ENCODE results near the gene PCDHA6. TPM values are rescaled to one million over a fixed set of nuclear protein-coding genes. Genes with fewer than 3 reads are reported as not detected.

PCDHA6 gene
- polyA plus RNA-seq, 1 of the 3 experiments (the other 2 are of a cell fraction), result 0.02 TPM

DNA sequence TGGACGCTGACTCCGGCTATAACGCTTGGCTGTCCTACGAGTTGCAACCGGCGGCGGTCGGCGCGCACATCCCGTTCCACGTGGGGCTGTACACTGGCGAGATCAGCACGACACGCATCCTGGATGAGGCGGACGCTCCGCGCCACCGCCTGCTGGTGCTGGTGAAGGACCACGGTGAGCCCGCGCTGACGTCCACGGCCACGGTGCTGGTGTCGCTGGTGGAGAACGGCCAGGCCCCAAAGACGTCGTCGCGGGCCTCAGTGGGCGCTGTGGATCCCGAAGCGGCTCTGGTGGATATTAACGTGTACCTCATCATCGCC, 49.5 kb downstream of the PCDHA6 start (continued):
- TF ChIP-seq, protein P1, sequence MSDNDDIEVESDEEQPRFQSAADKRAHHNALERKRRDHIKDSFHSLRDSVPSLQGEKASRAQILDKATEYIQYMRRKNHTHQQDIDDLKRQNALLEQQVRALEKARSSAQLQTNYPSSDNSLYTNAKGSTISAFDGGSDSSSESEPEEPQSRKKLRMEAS (IDR thresholded peaks at IDR 0.05; ENCODE audit: low read depth), result no peak
- TF ChIP-seq SMC3 (IDR thresholded peaks at IDR 0.05; ENCODE audit: low read depth, low read length), result no peak
- TF ChIP-seq, protein P2, sequence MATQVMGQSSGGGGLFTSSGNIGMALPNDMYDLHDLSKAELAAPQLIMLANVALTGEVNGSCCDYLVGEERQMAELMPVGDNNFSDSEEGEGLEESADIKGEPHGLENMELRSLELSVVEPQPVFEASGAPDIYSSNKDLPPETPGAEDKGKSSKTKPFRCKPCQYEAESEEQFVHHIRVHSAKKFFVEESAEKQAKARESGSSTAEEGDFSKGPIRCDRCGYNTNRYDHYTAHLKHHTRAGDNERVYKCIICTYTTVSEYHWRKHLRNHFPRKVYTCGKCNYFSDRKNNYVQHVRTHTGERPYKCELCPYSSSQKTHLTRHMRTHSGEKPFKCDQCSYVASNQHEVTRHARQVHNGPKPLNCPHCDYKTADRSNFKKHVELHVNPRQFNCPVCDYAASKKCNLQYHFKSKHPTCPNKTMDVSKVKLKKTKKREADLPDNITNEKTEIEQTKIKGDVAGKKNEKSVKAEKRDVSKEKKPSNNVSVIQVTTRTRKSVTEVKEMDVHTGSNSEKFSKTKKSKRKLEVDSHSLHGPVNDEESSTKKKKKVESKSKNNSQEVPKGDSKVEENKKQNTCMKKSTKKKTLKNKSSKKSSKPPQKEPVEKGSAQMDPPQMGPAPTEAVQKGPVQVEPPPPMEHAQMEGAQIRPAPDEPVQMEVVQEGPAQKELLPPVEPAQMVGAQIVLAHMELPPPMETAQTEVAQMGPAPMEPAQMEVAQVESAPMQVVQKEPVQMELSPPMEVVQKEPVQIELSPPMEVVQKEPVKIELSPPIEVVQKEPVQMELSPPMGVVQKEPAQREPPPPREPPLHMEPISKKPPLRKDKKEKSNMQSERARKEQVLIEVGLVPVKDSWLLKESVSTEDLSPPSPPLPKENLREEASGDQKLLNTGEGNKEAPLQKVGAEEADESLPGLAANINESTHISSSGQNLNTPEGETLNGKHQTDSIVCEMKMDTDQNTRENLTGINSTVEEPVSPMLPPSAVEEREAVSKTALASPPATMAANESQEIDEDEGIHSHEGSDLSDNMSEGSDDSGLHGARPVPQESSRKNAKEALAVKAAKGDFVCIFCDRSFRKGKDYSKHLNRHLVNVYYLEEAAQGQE (IDR thresholded peaks at IDR 0.05; ENCODE audit: low read depth, low read length), result no peak
- TF ChIP-seq EP300 (IDR thresholded peaks at IDR 0.05; ENCODE audit: borderline replicate concordance in 1 of 2, low read depth in 1 of 2, low read length in 1 of 2), result no peak

Other genes starting within 250 kb of the PCDHA6 start
- 0.12 and 0.19 TPM in 2 replicates for gene CD14, start 194.8 kb upstream of the PCDHA6 start, polyA plus RNA-seq (2012; rRNA removed)
- gene TMCO6, start 188.5 kb upstream of the PCDHA6 start, polyA plus RNA-seq (2012; rRNA removed), result 27.7 and 31.7 TPM in 2 replicates
- 202 and 211 TPM in 2 replicates for gene NDUFA2, start 180.3 kb upstream of the PCDHA6 start, polyA plus RNA-seq (2012; rRNA removed)
- 105 and 113 TPM in 2 replicates for gene IK, start 180.1 kb upstream of the PCDHA6 start, polyA plus RNA-seq (2012; rRNA removed)
- gene WDR55, start 163.1 kb upstream of the PCDHA6 start, polyA plus RNA-seq (2012; rRNA removed), result 28.3 and 32.7 TPM in 2 replicates
- gene DND1, start 154.4 kb upstream of the PCDHA6 start, polyA plus RNA-seq (2012; rRNA removed), result 1.2 and 2.1 TPM in 2 replicates
- 124 and 135 TPM in 2 replicates for gene HARS1, start 136.6 kb upstream of the PCDHA6 start, polyA plus RNA-seq (2012; rRNA removed)
- 40.8 and 54.5 TPM in 2 replicates for gene HARS2, start 136.5 kb upstream of the PCDHA6 start, polyA plus RNA-seq (2012; rRNA removed)
- gene ZMAT2, start 127.5 kb upstream of the PCDHA6 start, polyA plus RNA-seq (2012; rRNA removed), result 30.9 and 42.2 TPM in 2 replicates
- gene PCDHA1, start 41.8 kb upstream of the PCDHA6 start, polyA plus RNA-seq (2012; rRNA removed), result 0.16 and 0.21 TPM in 2 replicates
- gene PCDHA2, start 33.1 kb upstream of the PCDHA6 start, polyA plus RNA-seq (2012; rRNA removed), result not detected in 2 replicates
- gene PCDHA3, start 26.9 kb upstream of the PCDHA6 start, polyA plus RNA-seq (2012; rRNA removed), result 0.02 TPM in 1 of 2 replicates, not detected in the other
- 1.2 and 1.4 TPM in 2 replicates for gene PCDHA4, start 20.9 kb upstream of the PCDHA6 start, polyA plus RNA-seq (2012; rRNA removed)
- 0.02 TPM in 2 replicates for gene PCDHA5, start 6.3 kb upstream of the PCDHA6 start, polyA plus RNA-seq (2012; rRNA removed)
- gene PCDHA7, start 6.3 kb downstream of the PCDHA6 start, polyA plus RNA-seq (2012; rRNA removed), result 0.15 and 0.16 TPM in 2 replicates
- gene PCDHA8, start 13.2 kb downstream of the PCDHA6 start, polyA plus RNA-seq (2012; rRNA removed), result 0.54 and 0.63 TPM in 2 replicates
- gene PCDHA9, start 20.4 kb downstream of the PCDHA6 start, polyA plus RNA-seq (2012; rRNA removed), result 0.02 TPM in 2 replicates
- 0.02 TPM in 2 replicates for gene PCDHA10, start 27.9 kb downstream of the PCDHA6 start, polyA plus RNA-seq (2012; rRNA removed)
- not detected in 2 replicates for gene PCDHA11, start 41.0 kb downstream of the PCDHA6 start, polyA plus RNA-seq (2012; rRNA removed)
- gene PCDHA12, start 47.3 kb downstream of the PCDHA6 start, polyA plus RNA-seq (2012; rRNA removed), result 0.54 and 0.70 TPM in 2 replicates
- gene PCDHA13, start 54.2 kb downstream of the PCDHA6 start, polyA plus RNA-seq (2012; rRNA removed), result not detected in 2 replicates
- gene PCDHAC1, start 98.3 kb downstream of the PCDHA6 start, polyA plus RNA-seq (2012; rRNA removed), result 0.08 and 0.21 TPM in 2 replicates
- 0.39 and 0.76 TPM in 2 replicates for gene PCDHAC2, start 138.5 kb downstream of the PCDHA6 start, polyA plus RNA-seq (2012; rRNA removed)
- gene PCDHB1, start 223.4 kb downstream of the PCDHA6 start, polyA plus RNA-seq (2012; rRNA removed), result not detected in 2 replicates